Upper lobe of right lung (tissue), 1 donor: ENCODE data around the gene GNG4. TPM values are rescaled to one million over a fixed set of nuclear protein-coding genes. Genes with fewer than 3 reads are reported as not detected.
A peak's percentile ranks its signal among the peaks of the same experiment; 100 is the strongest.

Experiments
- ATAC-seq: fragments of 200-7000 bp; cut with Tn5 transposase; one replicate; pipeline ENCODE4 v1.9.1; 2020; ENCODE audit warnings: mild to moderate bottlenecking, moderate library complexity
- DNase-seq: peaks from one replicate; pipeline ENCODE4 v3.0.0-alpha.2; 2020
- H3K27ac ChIP-seq: fragments of 200-600 bp; one replicate; pipeline ENCODE4 v1.8.0; 2022
- H3K27me3 ChIP-seq: fragments of 200-600 bp; one replicate; pipeline ENCODE4 v1.8.0; 2022; ENCODE audit warnings: mild to moderate bottlenecking
- H3K36me3 ChIP-seq: fragments of 200-600 bp; one replicate; pipeline ENCODE4 v1.8.0; 2022
- H3K4me1 ChIP-seq: fragments of 200-600 bp; one replicate; pipeline ENCODE4 v1.8.0; 2022
- H3K4me3 ChIP-seq: fragments of 200-600 bp; one replicate; pipeline ENCODE4 v1.8.0; 2022; ENCODE audit warnings: mild to moderate bottlenecking
- H3K9me3 ChIP-seq: fragments of 200-600 bp; one replicate; pipeline ENCODE4 v1.8.0; 2022
- intact Hi-C: fragments of 100-400 bp; cut with DNase I; formaldehyde crosslinking; loops from one replicate; pipeline ENCODE4 v1.11.0; 2022
- total RNA-seq: library from RNA; stranded (reverse); fragmentation: NEBNext Ultra II Directional; extraction: Animal tissue kit (Norgen Biotek cat#: 25700); gene quantifications from one replicate; pipeline ENCODE4 v1.2.1, GENCODE V29; 2021
- TF ChIP-seq, protein P1 (sequence below): fragments of 200-600 bp; IDR thresholded peaks from one replicate; pipeline ENCODE4 v1.8.0; 2022; ENCODE audit warnings: antibody characterized with exemption
- donor health status: DM: no; HTN: yes; CAD: no; lungs with severe emphysema.

The GNG4 gene
- total RNA-seq, 1 donor from 2014 or later, result not detected

DNA sequence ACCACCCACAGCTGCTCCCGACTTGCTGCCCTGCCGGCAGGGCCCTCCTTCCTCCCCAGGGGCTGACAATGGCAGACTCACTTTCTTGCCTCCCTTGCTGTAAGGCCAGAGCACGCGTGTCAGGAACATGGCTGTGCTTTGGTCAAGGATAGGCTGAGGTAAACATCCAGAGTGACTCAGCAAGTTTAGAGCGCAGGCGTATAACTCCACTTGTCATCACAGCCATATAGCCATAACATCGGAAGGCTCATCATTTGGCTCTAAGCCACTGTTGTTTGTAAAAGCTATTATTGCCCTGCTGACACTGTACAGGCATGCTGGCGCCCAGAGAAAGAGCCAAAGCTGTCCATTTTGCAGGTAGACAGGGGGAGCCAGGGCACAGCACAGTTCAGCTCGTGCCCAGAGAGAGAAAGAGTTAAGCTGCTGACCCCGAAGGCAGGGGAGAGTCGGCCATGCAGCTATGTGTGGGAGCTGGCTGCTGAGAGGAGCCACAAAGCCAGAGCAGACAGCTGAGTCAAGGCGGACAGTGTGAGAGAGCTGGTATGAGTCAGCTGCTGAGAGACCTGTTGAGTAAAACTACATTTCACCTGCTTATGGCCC is 60.6 kb downstream of the GNG4 start:
- no peaks in the 10 kb centered on the region for H3K9me3 ChIP-seq
- no peaks in the 10 kb centered on the region for H3K4me1 ChIP-seq
- TF ChIP-seq, protein P1, sequence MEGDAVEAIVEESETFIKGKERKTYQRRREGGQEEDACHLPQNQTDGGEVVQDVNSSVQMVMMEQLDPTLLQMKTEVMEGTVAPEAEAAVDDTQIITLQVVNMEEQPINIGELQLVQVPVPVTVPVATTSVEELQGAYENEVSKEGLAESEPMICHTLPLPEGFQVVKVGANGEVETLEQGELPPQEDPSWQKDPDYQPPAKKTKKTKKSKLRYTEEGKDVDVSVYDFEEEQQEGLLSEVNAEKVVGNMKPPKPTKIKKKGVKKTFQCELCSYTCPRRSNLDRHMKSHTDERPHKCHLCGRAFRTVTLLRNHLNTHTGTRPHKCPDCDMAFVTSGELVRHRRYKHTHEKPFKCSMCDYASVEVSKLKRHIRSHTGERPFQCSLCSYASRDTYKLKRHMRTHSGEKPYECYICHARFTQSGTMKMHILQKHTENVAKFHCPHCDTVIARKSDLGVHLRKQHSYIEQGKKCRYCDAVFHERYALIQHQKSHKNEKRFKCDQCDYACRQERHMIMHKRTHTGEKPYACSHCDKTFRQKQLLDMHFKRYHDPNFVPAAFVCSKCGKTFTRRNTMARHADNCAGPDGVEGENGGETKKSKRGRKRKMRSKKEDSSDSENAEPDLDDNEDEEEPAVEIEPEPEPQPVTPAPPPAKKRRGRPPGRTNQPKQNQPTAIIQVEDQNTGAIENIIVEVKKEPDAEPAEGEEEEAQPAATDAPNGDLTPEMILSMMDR, result no peak
- H3K27ac ChIP-seq, result no peak overlapping the region
- no peak for ATAC-seq
- H3K36me3 ChIP-seq, result no peaks in the 10 kb centered on the region
- no peak overlapping the region for H3K4me3 ChIP-seq
- intact Hi-C loops, result no loop called here
- H3K27me3 ChIP-seq, result no peaks in the 10 kb centered on the region
- DNase-seq, result peak; percentile 31

DNA sequence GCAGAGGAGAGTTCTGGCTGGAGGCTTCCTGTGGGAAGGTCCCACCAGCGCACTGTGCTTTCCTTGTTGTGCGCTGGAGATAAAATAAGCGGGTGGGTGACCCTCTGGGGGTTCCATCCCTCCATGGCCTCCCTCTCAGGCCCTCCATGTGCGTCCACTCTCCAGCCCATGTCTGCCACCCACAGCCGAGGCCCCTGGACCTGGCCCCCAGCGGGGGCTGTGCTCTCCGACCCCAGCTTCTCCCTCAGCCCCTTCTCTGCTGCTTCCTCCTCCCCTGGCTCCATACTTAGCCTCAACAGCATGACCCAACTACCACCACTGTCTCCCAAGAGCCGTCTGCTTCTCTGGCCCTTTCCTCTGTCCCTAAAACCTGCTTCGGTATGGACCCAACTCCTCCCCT is 61.4 kb downstream of the GNG4 start:
- intact Hi-C loops, result no loop called here
- no peak overlapping the region for H3K27ac ChIP-seq
- H3K36me3 ChIP-seq, result no peaks in the 10 kb centered on the region
- DNase-seq (peak; percentile 32), ATAC-seq (no peak)
- no peak overlapping the region for H3K4me3 ChIP-seq
- TF ChIP-seq, protein P1, result no peak
- H3K27me3 ChIP-seq, result no peaks in the 10 kb centered on the region
- H3K4me1 ChIP-seq, result no peaks in the 10 kb centered on the region
- no peaks in the 10 kb centered on the region for H3K9me3 ChIP-seq

DNA sequence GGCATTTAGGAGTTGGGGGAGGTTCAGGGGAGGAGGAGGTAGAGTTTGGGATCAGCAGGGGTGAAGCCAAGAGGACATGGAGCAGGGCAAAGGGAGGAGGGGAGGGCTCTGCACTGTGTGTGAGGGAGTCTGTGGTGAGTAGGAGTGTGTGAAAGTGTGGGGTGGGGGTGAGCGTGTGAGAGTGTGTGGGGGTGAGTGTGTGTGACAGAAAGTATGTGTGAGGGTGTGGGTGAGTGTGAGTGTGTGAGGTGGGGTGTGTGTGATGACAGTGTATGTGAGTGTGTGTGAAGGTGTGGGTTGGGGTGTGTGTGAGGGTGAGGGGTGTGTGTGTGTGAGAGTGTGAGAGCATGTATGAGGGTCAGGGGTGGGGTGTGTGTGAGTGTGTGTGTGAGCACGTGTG is 62.6 kb downstream of the GNG4 start:
- no peak for DNase-seq
- intact Hi-C loops, result no loop called here
- Histone ChIP-seq H3K27me3 (no peaks in the 10 kb centered on the region), H3K9me3 (no peaks in the 10 kb centered on the region), H3K36me3 (no peaks in the 10 kb centered on the region), H3K4me3 (no peak overlapping the region), H3K27ac (no peak overlapping the region), H3K4me1 (no peaks in the 10 kb centered on the region)
- no peak for ATAC-seq
- TF ChIP-seq, protein P1, result no peak

DNA sequence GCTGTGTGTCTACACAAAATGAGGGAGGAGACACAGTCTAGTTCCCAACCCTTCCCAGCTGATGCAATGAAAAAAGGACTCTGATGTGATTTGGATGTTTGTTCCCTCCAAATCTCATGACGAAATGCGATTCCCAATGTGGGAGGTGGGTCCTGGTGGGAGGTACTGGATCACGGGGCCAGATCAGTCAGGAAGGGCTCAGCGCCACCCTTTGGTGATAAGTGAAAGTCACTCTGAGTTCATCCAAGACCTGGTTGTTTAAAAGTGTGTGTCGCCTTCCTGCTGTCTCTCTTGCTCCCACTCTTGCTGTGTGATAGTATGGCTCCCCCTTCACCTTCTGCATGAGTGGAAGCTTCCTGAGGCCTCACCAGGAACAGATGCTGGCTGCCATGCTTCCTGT is 63.2 kb downstream of the GNG4 start:
- Histone ChIP-seq H3K4me1 (no peaks in the 10 kb centered on the region), H3K9me3 (no peaks in the 10 kb centered on the region), H3K4me3 (no peak overlapping the region), H3K27me3 (no peaks in the 10 kb centered on the region), H3K36me3 (no peaks in the 10 kb centered on the region), H3K27ac (no peak overlapping the region)
- intact Hi-C loops, result no loop called here
- TF ChIP-seq, protein P1, result no peak
- DNase-seq (no peak), ATAC-seq (no peak)

DNA sequence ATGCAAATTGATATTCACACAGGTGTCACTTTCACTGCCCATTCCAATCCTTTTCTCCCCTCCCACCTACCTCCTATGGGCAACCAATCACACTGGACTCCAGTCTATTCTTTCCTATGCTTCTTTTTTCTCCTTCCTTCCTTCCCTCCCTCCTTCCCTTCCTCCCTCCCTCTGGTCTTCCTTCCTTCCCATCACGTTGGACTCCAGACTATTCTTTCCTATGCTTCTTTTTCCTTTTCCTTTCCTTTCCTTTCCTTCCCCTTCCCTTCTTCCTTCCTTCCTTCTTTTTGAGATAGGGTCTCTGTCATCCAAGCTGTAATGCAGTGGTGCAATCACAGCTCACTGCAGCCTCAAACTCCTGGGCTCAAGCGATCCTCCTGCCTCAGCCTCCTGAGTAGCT is 64.6 kb downstream of the GNG4 start:
- H3K27ac ChIP-seq, result no peak overlapping the region
- H3K4me1 ChIP-seq, result no peaks in the 10 kb centered on the region
- DNase-seq (no peak), ATAC-seq (no peak)
- no peaks in the 10 kb centered on the region for H3K27me3 ChIP-seq
- no peaks in the 10 kb centered on the region for H3K9me3 ChIP-seq
- H3K4me3 ChIP-seq, result no peak overlapping the region
- intact Hi-C loops, result no loop called here
- TF ChIP-seq, protein P1, result no peak
- no peaks in the 10 kb centered on the region for H3K36me3 ChIP-seq

DNA sequence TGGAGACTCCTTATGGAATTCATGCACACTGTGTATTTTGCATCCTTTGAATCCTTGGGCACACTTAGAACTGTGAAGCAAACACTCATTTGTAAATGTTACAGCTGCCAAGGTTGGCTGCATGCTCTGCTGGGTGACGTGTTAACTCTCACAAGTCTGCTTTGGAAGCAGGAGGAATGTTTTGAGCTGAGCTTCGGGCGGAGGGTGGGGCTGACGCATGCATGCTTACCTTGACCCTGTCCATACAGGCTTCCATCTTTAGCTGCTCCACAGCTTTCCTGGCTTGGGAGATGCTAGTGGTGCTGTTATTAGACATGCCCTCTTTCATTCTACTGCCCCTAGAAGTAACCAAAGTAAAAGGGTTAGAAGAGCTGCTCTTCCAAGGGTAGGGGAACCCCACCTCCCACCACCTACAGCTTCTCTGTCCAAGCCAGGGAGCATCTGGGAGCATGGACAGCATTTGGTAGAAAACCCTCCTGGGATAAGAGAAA is 66.0 kb downstream of the GNG4 start:
- H3K27ac ChIP-seq, result no peak overlapping the region
- no peak overlapping the region for H3K4me3 ChIP-seq
- no peaks in the 10 kb centered on the region for H3K36me3 ChIP-seq
- no peaks in the 10 kb centered on the region for H3K27me3 ChIP-seq
- TF ChIP-seq, protein P1, result no peak
- intact Hi-C loops, result no loop called here
- no peaks in the 10 kb centered on the region for H3K9me3 ChIP-seq
- DNase-seq (peak; percentile 54), ATAC-seq (peak; percentile 67)
- H3K4me1 ChIP-seq, result no peaks in the 10 kb centered on the region
